GM19023 (cell line): ENCODE data around the gene KCNS1.
"Not testable (repeated sequence)": the region's sequence is repeated elsewhere in the genome, so short reads cannot be mapped to it uniquely, and the experiment has no call there.

ENCODE experiments used
- ATAC-seq: cut with Tn5 transposase; IDR thresholded peaks from one replicate; pipeline ENCODE4 v1.9.1; 2021; ENCODE audit warnings: mild to moderate bottlenecking, moderate library complexity; ENCODE audit not compliant: unreplicated experiment

Gene KCNS1, protein sequence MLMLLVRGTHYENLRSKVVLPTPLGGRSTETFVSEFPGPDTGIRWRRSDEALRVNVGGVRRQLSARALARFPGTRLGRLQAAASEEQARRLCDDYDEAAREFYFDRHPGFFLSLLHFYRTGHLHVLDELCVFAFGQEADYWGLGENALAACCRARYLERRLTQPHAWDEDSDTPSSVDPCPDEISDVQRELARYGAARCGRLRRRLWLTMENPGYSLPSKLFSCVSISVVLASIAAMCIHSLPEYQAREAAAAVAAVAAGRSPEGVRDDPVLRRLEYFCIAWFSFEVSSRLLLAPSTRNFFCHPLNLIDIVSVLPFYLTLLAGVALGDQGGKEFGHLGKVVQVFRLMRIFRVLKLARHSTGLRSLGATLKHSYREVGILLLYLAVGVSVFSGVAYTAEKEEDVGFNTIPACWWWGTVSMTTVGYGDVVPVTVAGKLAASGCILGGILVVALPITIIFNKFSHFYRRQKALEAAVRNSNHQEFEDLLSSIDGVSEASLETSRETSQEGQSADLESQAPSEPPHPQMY

GRCh38 chr20:45100563-45101245 lies at the start of gene KCNS1:
TSS of gene KCNS1 (minus strand) at chr20:45101127. CDS start at chr20:45099236, 1,891 bp downstream.
- no peak for ATAC-seq

GRCh38 chr20:45149062-45149461 lies 48.1 kb upstream of the KCNS1 start:
- no peak for ATAC-seq

DNA sequence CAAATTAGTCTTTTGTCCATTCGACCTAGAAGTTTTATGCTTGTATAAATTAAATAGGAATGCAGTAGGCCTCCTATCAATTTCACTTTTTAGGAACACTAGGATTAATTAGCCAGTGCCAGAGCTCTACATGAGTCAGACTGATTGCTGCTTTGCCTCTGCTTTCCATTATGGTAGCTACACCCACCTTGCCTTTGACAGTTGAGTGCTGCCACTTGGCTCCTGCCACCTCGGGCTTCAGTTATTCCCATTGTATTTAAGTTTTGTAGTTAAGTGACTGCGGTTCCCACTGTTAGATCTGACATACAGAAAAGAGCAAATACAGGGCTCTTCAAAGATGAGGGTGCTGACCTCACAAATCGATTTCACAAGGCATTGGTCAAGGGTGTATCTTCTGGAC lies 39.9 kb upstream of the KCNS1 start:
- ATAC-seq = no peak

DNA sequence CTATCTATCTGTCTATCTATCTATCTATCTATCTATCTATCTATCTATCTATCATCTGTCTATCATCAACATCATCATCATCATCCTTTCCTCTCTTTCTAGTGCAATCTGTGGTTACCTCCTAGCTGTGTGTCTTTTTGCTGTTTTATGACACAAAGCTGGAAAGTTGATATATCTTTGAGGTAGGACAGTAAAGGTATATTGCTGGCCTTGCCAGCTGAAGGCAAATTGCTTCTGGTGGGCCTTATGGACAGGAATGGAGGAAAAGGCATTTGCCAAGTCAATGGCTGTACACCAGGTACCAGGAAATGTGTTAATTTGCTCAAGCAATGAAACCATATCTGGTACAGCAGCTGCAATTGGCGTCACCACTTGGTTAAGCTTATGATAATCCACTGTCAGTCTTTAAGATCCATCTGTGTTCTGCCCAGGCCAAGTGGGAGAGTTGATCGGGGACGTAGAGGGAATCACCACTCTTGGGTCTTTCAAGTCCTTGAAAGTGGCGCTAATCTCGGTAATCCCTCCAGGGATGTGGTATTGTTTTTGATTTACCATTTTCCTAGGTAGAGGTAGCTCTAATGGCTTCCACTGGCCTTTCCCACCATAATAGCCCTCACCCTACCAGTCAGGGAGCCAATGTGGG lies 38.9 kb upstream of the KCNS1 start:
- ATAC-seq = not testable (repeated sequence)

- no peak for ATAC-seq
Observed at GRCh38 chr20:45138561-45139300, 37.8 kb upstream of the KCNS1 start.

DNA sequence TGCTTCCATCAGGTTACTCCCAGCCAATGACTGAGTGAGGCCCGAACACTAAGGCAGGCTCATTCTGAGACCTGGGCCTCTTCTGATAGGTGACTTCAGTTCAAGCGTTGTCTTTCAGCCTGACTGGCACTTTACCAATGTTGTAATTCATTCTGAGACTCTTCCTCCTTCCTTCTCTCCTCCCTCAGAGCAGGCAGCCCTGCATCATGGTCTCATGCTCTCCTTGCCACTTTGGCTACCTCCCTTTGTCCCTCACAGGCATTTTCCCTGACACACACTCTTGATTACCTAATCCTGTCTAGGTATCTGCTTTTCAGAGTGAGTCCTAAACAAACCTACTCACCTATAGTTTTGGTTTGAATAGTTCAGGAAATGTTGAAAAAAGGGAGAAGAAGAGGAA lies 36.0 kb upstream of the KCNS1 start:
- ATAC-seq = no peak

GRCh38 chr20:45128099-45128498 lies 27.2 kb upstream of the KCNS1 start:
- no peak for ATAC-seq

- ATAC-seq = no peak
Observed at GRCh38 chr20:45124365-45124764, 23.4 kb upstream of the KCNS1 start, which contains the start of gene WFDC12. TSS of gene WFDC12 (minus strand) at chr20:45124465. CDS start at chr20:45124447, 18 bp downstream.

DNA sequence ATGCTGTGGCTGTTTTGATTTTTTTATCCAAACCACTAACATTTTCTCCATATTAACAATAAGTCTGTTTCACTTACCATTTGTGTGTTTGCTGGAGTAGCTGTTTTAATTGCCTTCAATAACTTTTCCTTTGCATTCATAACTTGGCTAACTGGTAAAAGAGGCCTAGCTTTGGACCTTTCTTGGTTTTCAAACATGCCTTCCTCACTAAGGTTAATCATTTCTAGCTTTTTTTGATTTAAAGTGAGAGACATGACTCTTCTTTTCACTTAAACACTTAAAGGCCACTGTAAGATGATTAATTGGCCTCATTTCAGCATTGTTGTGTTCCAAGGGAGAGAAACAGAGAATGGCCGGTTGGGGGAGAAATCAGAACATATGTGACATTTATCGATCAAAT lies 20.5 kb upstream of the KCNS1 start:
- no peak for ATAC-seq

- no peak for ATAC-seq
Observed at GRCh38 chr20:45119556-45120266, 18.8 kb upstream of the KCNS1 start.

DNA sequence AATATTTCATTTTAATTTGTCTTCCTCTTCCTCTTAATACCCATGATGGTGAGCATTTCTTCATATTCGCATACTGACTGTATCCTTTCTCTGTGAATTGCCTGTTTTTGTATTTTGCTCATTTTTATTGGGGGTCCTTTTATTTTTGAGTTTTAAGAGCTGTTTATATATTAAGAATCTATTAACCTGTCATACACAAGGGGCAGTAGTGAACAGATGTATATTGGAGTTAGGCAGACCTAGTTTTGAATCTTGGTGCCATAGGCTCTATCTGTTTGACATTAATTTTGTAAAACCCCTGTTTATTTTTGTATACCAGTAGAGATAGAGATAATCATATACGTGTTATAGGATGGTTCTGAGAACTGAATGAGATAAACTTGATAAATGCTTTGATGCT lies 17.1 kb upstream of the KCNS1 start:
- ATAC-seq = no peak

DNA sequence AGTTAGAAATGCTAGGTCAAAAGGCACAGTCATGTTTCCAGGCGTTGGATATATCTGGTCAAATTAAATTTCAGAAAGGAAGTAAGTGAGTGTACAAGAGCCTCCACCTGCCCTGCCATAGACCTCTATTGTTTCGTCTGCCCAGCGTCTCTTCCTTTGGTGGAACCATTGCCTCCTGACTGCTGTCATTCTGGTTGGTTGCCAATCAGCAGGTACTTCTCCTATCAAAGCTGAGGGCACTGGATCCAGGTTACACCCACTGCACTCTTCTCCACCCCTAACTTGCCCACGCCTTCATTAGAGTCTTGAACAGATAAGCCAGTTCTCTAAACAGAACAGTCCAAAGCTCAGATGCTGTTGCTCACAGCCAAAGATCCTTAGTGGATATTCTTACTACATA lies 16.7 kb upstream of the KCNS1 start:
- ATAC-seq = no peak

- ATAC-seq = no peak
Observed at GRCh38 chr20:45115829-45116228, 14.9 kb upstream of the KCNS1 start.

GRCh38 chr20:45115386-45115774 lies 14.5 kb upstream of the KCNS1 start:
- no peak for ATAC-seq

GRCh38 chr20:45114465-45115385 lies 13.8 kb upstream of the KCNS1 start, which contains the start of gene WFDC5:
TSS of gene WFDC5 (minus strand) at chr20:45115174. CDS start at chr20:45115083, 91 bp downstream.
- no peak for ATAC-seq

DNA sequence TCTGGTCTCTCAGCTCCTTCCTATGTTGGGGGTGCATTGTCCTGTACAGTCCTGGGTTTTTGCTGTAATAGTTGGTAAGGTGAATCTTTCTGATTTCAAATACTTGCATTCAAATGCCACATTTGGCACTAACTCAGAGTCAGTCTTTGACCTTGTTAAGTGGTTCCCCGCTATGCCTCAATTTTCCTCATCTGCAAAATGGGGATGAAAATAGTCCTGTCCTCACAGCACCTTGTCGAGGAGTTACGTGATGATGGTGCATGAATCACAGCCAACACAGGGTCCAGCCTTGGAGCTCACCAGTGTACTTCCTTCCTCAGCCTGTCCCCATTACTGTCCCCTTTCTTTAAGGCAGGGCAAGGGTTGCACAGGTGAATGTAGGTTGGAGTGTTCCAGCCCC lies 12.9 kb upstream of the KCNS1 start:
- no peak for ATAC-seq

GRCh38 chr20:45112754-45113153 lies 11.8 kb upstream of the KCNS1 start:
- no peak for ATAC-seq

DNA sequence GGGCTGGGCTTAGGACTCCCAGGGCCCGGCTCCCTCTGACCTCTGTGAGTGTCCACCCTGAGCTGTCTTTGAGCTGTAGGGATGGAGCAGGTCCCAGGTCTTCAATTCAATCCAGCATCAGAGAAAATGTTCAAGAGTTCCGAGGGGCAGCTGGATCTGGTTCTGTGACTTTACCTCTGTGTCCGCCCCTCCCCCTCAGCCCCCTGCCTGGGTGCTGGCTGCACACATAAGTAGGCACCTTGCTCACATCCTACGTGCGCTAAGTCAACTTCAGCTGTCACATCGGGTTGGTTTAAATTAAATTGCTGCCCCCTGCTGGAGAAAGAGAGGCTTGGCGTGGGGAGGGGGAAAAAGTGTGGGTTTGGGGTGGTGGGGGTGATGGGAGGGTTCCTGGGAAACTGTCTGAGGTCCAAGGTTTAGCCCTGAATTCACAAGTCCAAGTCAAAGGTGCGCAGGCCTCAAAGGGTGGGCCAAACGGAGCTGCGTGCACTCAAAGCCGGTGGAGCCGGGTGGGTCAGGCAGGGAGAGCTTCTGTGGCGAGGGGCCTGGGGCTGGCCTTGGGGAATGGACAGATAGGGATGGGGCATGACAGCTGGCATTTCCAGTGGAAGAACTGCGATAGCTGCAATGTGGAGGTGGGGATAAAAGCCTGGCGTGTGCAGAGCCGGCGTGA lies 11.0 kb upstream of the KCNS1 start:
- no peak for ATAC-seq
